IMR-90 (cell line): ENCODE measurements around the gene C19orf85. TPM values are rescaled to one million over a fixed set of nuclear protein-coding genes. Genes with fewer than 3 reads are reported as not detected.

Source experiments
- ATAC-seq: fragments of 200-7000 bp; cut with Tn5 transposase; 2 replicates; pipeline ENCODE4 v1.9.1; 2020; ENCODE audit warnings: low read depth, mild to moderate bottlenecking, moderate library complexity
- BruUV-seq: library from RNA; stranded (reverse); fragments of 400-500 nt; replicated peaks from 2 replicates; lab custom pipeline; 2021; lab: Mats Ljungman, UMichigan
- CTCF ChIA-PET: fragments of 300-600 bp; formaldehyde crosslinking; extraction: SDS; loops from one replicate; lab custom pipeline; 2021; ENCODE audit warnings: antibody characterized with exemption; lab: Yijun Ruan, JAX
- POLR2A ChIA-PET: fragments of 300-600 bp; sonication (Branson Sonifier 250); formaldehyde crosslinking; loops from one replicate; lab custom pipeline; 2022; ENCODE audit warnings: antibody characterized with exemption; ENCODE audit not compliant: unreplicated experiment; lab: Charles Lee
- DNase-seq: peaks from one replicate; pipeline ENCODE4 v3.0.0; 2013
- H2AFZ ChIP-seq: replicated peaks from 2 replicates; pipeline ENCODE3; 2013; ENCODE audit warnings: low read length, mild to moderate bottlenecking; ENCODE audit not compliant: poor library complexity
- H2AK5ac ChIP-seq: 2 replicates; pipeline ENCODE4 v1.6.1; 2013; ENCODE audit warnings: low read depth, low read length, inconsistent platforms
- H2AK9ac ChIP-seq: replicated peaks from 2 replicates; pipeline ENCODE3; 2013; ENCODE audit warnings: mild to moderate bottlenecking, low read depth, low read length, moderate library complexity; ENCODE audit not compliant: poor library complexity
- H2BK120ac ChIP-seq: 2 replicates; pipeline ENCODE4 v1.6.1; 2013; ENCODE audit warnings: low read depth, low read length, inconsistent platforms
- H2BK15ac ChIP-seq: 3 replicates; pipeline ENCODE4 v1.6.1; 2013; ENCODE audit warnings: low read depth, low read length, inconsistent platforms
- H2BK20ac ChIP-seq: 2 replicates; pipeline ENCODE4 v1.6.1; 2013; ENCODE audit warnings: low read depth, mild to moderate bottlenecking, inconsistent platforms, low read length, moderate library complexity
- H2BK5ac ChIP-seq: 2 replicates; pipeline ENCODE4 v1.6.1; 2013; ENCODE audit warnings: mild to moderate bottlenecking, low read depth, low read length, inconsistent platforms; ENCODE audit not compliant: poor library complexity, severe bottlenecking
- H3K14ac ChIP-seq: replicated peaks from 2 replicates; pipeline ENCODE4 v1.6.1; 2013; ENCODE audit warnings: low read depth, low read length, inconsistent platforms
- H3K18ac ChIP-seq: 2 replicates; pipeline ENCODE4 v1.6.1; 2013; ENCODE audit warnings: low read depth, low read length, control low read depth
- H3K23ac ChIP-seq: 2 replicates; pipeline ENCODE4 v1.6.1; 2013; ENCODE audit warnings: low read depth, low read length, inconsistent platforms
- H3K27ac ChIP-seq: 2 replicates; pipeline ENCODE4 v1.5.1; 2013; ENCODE audit warnings: mild to moderate bottlenecking, control low read depth, low read length; ENCODE audit not compliant: insufficient read depth
- H3K27me3 ChIP-seq: 2 replicates; pipeline ENCODE4 v1.6.1; 2013; ENCODE audit warnings: low read length; ENCODE audit not compliant: control insufficient read depth, insufficient read depth
- H3K36me3 ChIP-seq: 2 replicates; pipeline ENCODE4 v1.6.1; 2013; ENCODE audit warnings: low read length, mixed read lengths; ENCODE audit not compliant: control insufficient read depth, insufficient read depth
- H3K4ac ChIP-seq: 2 replicates; pipeline ENCODE4 v1.6.1; 2013; ENCODE audit warnings: low read depth, low read length, inconsistent platforms
- H3K4me1 ChIP-seq: 2 replicates; pipeline ENCODE4 v1.6.1; 2013; ENCODE audit warnings: low read length, mixed read lengths; ENCODE audit not compliant: control insufficient read depth, insufficient read depth
- H3K4me2 ChIP-seq: 2 replicates; pipeline ENCODE4 v1.6.1; 2013; ENCODE audit warnings: low read depth, mild to moderate bottlenecking, control low read depth, low read length, moderate library complexity
- H3K4me3 ChIP-seq: 2 replicates; pipeline ENCODE4 v1.5.1; 2013; ENCODE audit warnings: low read depth, mild to moderate bottlenecking, control low read depth, low read length, moderate library complexity; ENCODE audit not compliant: insufficient read depth
- H3K56ac ChIP-seq: 2 replicates; pipeline ENCODE4 v1.6.1; 2013; ENCODE audit warnings: low read length, inconsistent platforms; ENCODE audit not compliant: insufficient read depth; ENCODE audit errors: extremely low read depth
- H3K79me1 ChIP-seq, 2 experiments: 2 replicates each; pipeline ENCODE4 v1.6.1; 2013; ENCODE audit warnings: low read length in 2 of 2, inconsistent platforms in 1 of 2, low read depth in 1 of 2
- H3K9ac ChIP-seq: 2 replicates; pipeline ENCODE4 v1.6.1; 2013; ENCODE audit warnings: low read depth, low read length, control low read depth
- H3K9me1 ChIP-seq: 2 replicates; pipeline ENCODE4 v1.6.1; 2013; ENCODE audit warnings: low read length, inconsistent platforms; ENCODE audit not compliant: insufficient read depth
- H3K9me3 ChIP-seq: 2 replicates; pipeline ENCODE4 v1.6.1; 2013; ENCODE audit warnings: low read length; ENCODE audit not compliant: control insufficient read depth, insufficient read depth
- H4K20me1 ChIP-seq: 2 replicates; pipeline ENCODE4 v1.6.1; 2013; ENCODE audit warnings: low read length, inconsistent platforms; ENCODE audit not compliant: insufficient read depth
- H4K5ac ChIP-seq: 2 replicates; pipeline ENCODE4 v1.6.1; 2013; ENCODE audit warnings: mild to moderate bottlenecking, low read depth, low read length, control low read depth
- H4K8ac ChIP-seq, 2 experiments: 2 replicates each; pipeline ENCODE4 v1.6.1; 2013; ENCODE audit warnings: low read depth in 2 of 2, low read length in 2 of 2, control low read depth in 1 of 2, inconsistent platforms in 1 of 2
- H4K91ac ChIP-seq: 2 replicates; pipeline ENCODE4 v1.6.1; 2013; ENCODE audit warnings: low read depth, low read length, inconsistent platforms; ENCODE audit not compliant: insufficient read depth
- BHLHE40 ChIP-seq: fragments of 150-350 bp; IDR thresholded peaks from 2 replicates; pipeline ENCODE4 v1.6.1; 2016; ENCODE audit warnings: mild to moderate bottlenecking, low read depth, low read length
- CHD1 ChIP-seq: IDR thresholded peaks from 2 replicates; pipeline ENCODE4 v1.6.1; 2012; ENCODE audit warnings: low read depth, low read length, improper control_type of control experiment
- CTCF ChIP-seq: conservative IDR thresholded peaks from 2 replicates; pipeline ENCODE4 v1.5.1; 2012; ENCODE audit warnings: mild to moderate bottlenecking, low read depth, low read length, improper control_type of control experiment
- ELK1 ChIP-seq: fragments of 150-350 bp; IDR thresholded peaks from 2 replicates; pipeline ENCODE4 v1.6.1; 2016; ENCODE audit warnings: low read depth, mild to moderate bottlenecking, low read length, moderate library complexity, borderline replicate concordance
- FOS ChIP-seq: fragments of 150-350 bp; IDR thresholded peaks from 2 replicates; pipeline ENCODE4 v1.6.1; 2016; ENCODE audit warnings: low read depth, low read length
- MAZ ChIP-seq: IDR thresholded peaks from 2 replicates; pipeline ENCODE4 v1.6.1; 2012; ENCODE audit warnings: low read depth, mild to moderate bottlenecking, low read length, improper control_type of control experiment, moderate library complexity, borderline replicate concordance
- MXI1 ChIP-seq: IDR thresholded peaks from 2 replicates; pipeline ENCODE4 v1.6.1; 2012; ENCODE audit warnings: low read depth, mild to moderate bottlenecking, low read length, moderate library complexity, borderline replicate concordance
- NFE2L2 ChIP-seq: fragments of 150-350 bp; IDR thresholded peaks from 2 replicates; pipeline ENCODE4 v1.6.1; 2016; ENCODE audit warnings: low read depth, mild to moderate bottlenecking, low read length
- POLR2A ChIP-seq: IDR thresholded peaks from 2 replicates; pipeline ENCODE4 v1.6.1; 2012; ENCODE audit warnings: mild to moderate bottlenecking, low read depth, low read length
- RAD21 ChIP-seq: IDR thresholded peaks from 2 replicates; pipeline ENCODE4 v1.6.1; 2012; ENCODE audit warnings: low read length, improper control_type of control experiment
- RFX5 ChIP-seq: IDR thresholded peaks from 2 replicates; pipeline ENCODE4 v1.8.0; 2012; ENCODE audit warnings: low read depth, mild to moderate bottlenecking, low read length, moderate library complexity
- SMC3 ChIP-seq: fragments of 150-350 bp; IDR thresholded peaks from 2 replicates; pipeline ENCODE4 v1.6.1; 2016; ENCODE audit warnings: low read depth, mild to moderate bottlenecking, antibody characterized with exemption, low read length, moderate library complexity
- USF2 ChIP-seq: fragments of 150-350 bp; IDR thresholded peaks from 2 replicates; pipeline ENCODE4 v1.6.1; 2017; ENCODE audit warnings: mild to moderate bottlenecking, antibody characterized with exemption, low read length, low read depth
- WGBS, 2 experiments: methylation state at CpG; one replicate each; pipeline versions ENCODE4 v1.1.5 to v1.1.7; 2013; ENCODE audit warnings: missing lambda C conversion rate in 2 of 2; ENCODE audit not compliant: insufficient read length in 1 of 2; ENCODE audit errors: extremely low coverage in 2 of 2; 5-methylcytosine and 5-hydroxymethylcytosine counted together
- dilution Hi-C: fragments of 300-500 bp; cut with HindIII; formaldehyde crosslinking; loops from one replicate; pipeline ENCODE4 v1.14.3; 2018; ENCODE audit warnings: low sequenced_read_pairs; ENCODE audit not compliant: unreplicated experiment
- in situ Hi-C: fragments of 300-500 bp; cut with MboI; formaldehyde crosslinking; loops from 3 replicates; pipeline ENCODE4 v1.14.3; 2019; ENCODE audit warnings: low sequenced_read_pairs, inconsistent platforms, mixed read lengths
- intact Hi-C: fragments of 100-400 bp; cut with micrococcal nuclease; formaldehyde crosslinking; loops from 2 replicates; pipeline ENCODE4 v1.10.0; 2022
- polyA plus RNA-seq, 3 experiments: library from polyadenylated mRNA; depleted of rRNA; stranded (reverse); fragments of >200 nt; gene quantifications; 2 replicates each; pipeline ENCODE4 v1.2.3, GENCODE V29; 2012; ENCODE audit warnings: low replicate concordance in 1 of 3
- total RNA-seq: library from RNA; depleted of rRNA; stranded (reverse); fragments of >200 nt; gene quantifications from 2 replicates; pipeline ENCODE4 v1.2.3, GENCODE V29; 2012

The C19orf85 gene
- total and polyA plus RNA-seq, 2 of the 4 experiments (the other 2 are of a cell fraction), result not detected

- peak within 1 kb of the TSS; percentile 64; the same call in 1 of the 2 replicates for H3K56ac ChIP-seq
- H3K4me3 ChIP-seq, result peak within 1 kb of the TSS; percentile 65
- dilution Hi-C loops, result no loop called here
- H4K91ac ChIP-seq, result peak within 1 kb of the TSS; percentile 71
- peak within 1 kb of the TSS; percentile 80 for H4K5ac ChIP-seq
- WGBS, 2 experiments, result 1% methylated on average over 33 of the region's 54 CpGs; no CpG with 5 or more reads in 1 of the 2 experiments
- DNase-seq, result peak; percentile 100
- H4K20me1 ChIP-seq, result peaks cover 10% of the 10 kb centered on the region; the same call in 1 of the 2 replicates
- peak within 1 kb of the TSS; percentile 84 for H3K4ac ChIP-seq
- peak within 1 kb of the TSS; percentile 66 for H3K27ac ChIP-seq
- no peaks in the 10 kb centered on the region for H3K36me3 ChIP-seq
- peak within 1 kb of the TSS; percentile 8; the same call in 1 of the 2 replicates for H2BK120ac ChIP-seq
- no TSS peak for BruUV-seq
- no peak within 1 kb of the TSS for H2BK20ac ChIP-seq
- H3K9me3 ChIP-seq, result no peaks in the 10 kb centered on the region
- POLR2A ChIA-PET, result no interaction called here
- H3K9me1 ChIP-seq, result 0 out of 2 replicates have a peak, but pooled peaks cover 4% of the 10 kb centered on the region
- peaks cover 3% of the 10 kb centered on the region; the same call in 1 of the 2 replicates for H3K4me1 ChIP-seq
- H2AFZ ChIP-seq, result peak within 1 kb of the TSS; percentile 94
- peak within 1 kb of the TSS; percentile 91 for H3K4me2 ChIP-seq
- peak within 1 kb of the TSS; percentile 80 for H3K14ac ChIP-seq
- CTCF ChIA-PET, result interaction anchor here (1.0 kb wide), 2 partner anchors 15 to 42 kb away, joined by 3 to 6 read pairs; partner anchors contain the start of gene ZNF628
- in situ Hi-C loops, result no loop called here
- peak within 1 kb of the TSS; percentile 46 for H3K23ac ChIP-seq
- peak within 1 kb of the TSS; percentile 96 to 98 for H4K8ac ChIP-seq
- peak within 1 kb of the TSS; percentile 62 for H2AK5ac ChIP-seq
- peak; percentile 95 for ATAC-seq
- intact Hi-C loops, result loop anchor here (2.0 kb wide), 1 partner anchor 145 kb away; no protein-coding TSS in a partner anchor
- peak within 1 kb of the TSS; percentile 14 for H3K18ac ChIP-seq
- H2BK15ac ChIP-seq, result no peak within 1 kb of the TSS
- peaks cover 5 to 28% of the 10 kb centered on the region in 2 experiments; a peak in 3 of 4 replicates for H3K79me1 ChIP-seq
- H2AK9ac ChIP-seq, result peak within 1 kb of the TSS; percentile 99
- H3K9ac ChIP-seq, result peak within 1 kb of the TSS; percentile 62
- H3K27me3 ChIP-seq, result no peaks in the 10 kb centered on the region
- H2BK5ac ChIP-seq, result peak within 1 kb of the TSS; percentile 44
- TF ChIP-seq MAZ (peak; percentile 88), NFE2L2 (no peak), MXI1 (peak; percentile 90), CTCF (no peak), USF2 (peak; percentile 97), POLR2A (peak; percentile 90), RFX5 (0 out of 2 replicates have a peak, but pooled peaks have one; percentile 23), RAD21 (no peak), ELK1 (no peak), FOS (peak; percentile 35; the same call in 1 of the 2 replicates), CHD1 (no peak), SMC3 (no peak), BHLHE40 (no peak)
Observed at GRCh38 chr19:55461259-55461973, 3.1 kb downstream of the C19orf85 start, which contains the start of gene ISOC2. Gene ISOC2 (minus strand): TSS chr19:55461642. CDS start chr19:55456486, 5,156 bp downstream.
